ENCODE measurements around the gene RMRP.

GRCh38 chr9:35618854-35619799, 38.7 kb downstream of the RMRP start:
- TF ChIP-seq CTCF (IDR thresholded peaks at IDR 0.05), result no peak
- TF ChIP-seq POLR2A (IDR thresholded peaks at IDR 0.05), result no peak
